GM18873 (cell line): ENCODE measurements around the gene ZNF160.

Experiments used
- ATAC-seq: cut with Tn5 transposase; IDR thresholded peaks from one replicate; pipeline ENCODE4 v1.9.1; 2021; ENCODE audit warnings: mild to moderate bottlenecking, moderate library complexity, moderate number of reproducible peaks; ENCODE audit not compliant: unreplicated experiment, low FRiP score

Gene ZNF160

GRCh38 chr19:53094754-53095575 lies 8.3 kb downstream of the ZNF160 start:
- no peak for ATAC-seq

- ATAC-seq, result no peak
Observed at GRCh38 chr19:53092723-53093122, 10.5 kb downstream of the ZNF160 start.

- no peak for ATAC-seq
Observed at GRCh38 chr19:53091413-53092254, 11.6 kb downstream of the ZNF160 start.

GRCh38 chr19:53088091-53088490 lies 15.1 kb downstream of the ZNF160 start:
- ATAC-seq, result no peak

- no peak for ATAC-seq
Observed at GRCh38 chr19:53086949-53087348, 16.3 kb downstream of the ZNF160 start.

- ATAC-seq, result no peak
Observed at GRCh38 chr19:53085496-53085895, 17.7 kb downstream of the ZNF160 start.

- ATAC-seq, result no peak
Observed at GRCh38 chr19:53082929-53083328, 20.3 kb downstream of the ZNF160 start.

- ATAC-seq, result no peak
Observed at GRCh38 chr19:53079313-53079924, 23.8 kb downstream of the ZNF160 start.

GRCh38 chr19:53078668-53079067 lies 24.6 kb downstream of the ZNF160 start:
- ATAC-seq, result no peak

GRCh38 chr19:53076984-53077383 lies 26.2 kb downstream of the ZNF160 start:
- no peak for ATAC-seq

GRCh38 chr19:53068834-53069233 lies 34.4 kb downstream of the ZNF160 start:
- ATAC-seq, result no peak

- ATAC-seq, result no peak
Observed at GRCh38 chr19:53068199-53068598, 35.0 kb downstream of the ZNF160 start.

- no peak for ATAC-seq
Observed at GRCh38 chr19:53057904-53058580, 45.2 kb downstream of the ZNF160 start.

GRCh38 chr19:53055117-53055516 lies 48.1 kb downstream of the ZNF160 start:
- no peak for ATAC-seq

GRCh38 chr19:53047379-53047778 lies 55.8 kb downstream of the ZNF160 start:
- no peak for ATAC-seq

GRCh38 chr19:53045536-53045935 lies 57.7 kb downstream of the ZNF160 start:
- ATAC-seq, result no peak

GRCh38 chr19:53041366-53041765 lies 61.9 kb downstream of the ZNF160 start:
- ATAC-seq, result no peak

GRCh38 chr19:53037101-53038097 lies 65.8 kb downstream of the ZNF160 start:
- ATAC-seq, result no peak

GRCh38 chr19:53034948-53035675 lies 68.1 kb downstream of the ZNF160 start:
- no peak for ATAC-seq
